B cell (primary cell): ENCODE measurements around the gene PCDHA9. TPM values are rescaled to one million over a fixed set of nuclear protein-coding genes. Genes with fewer than 3 reads are reported as not detected.

Source experiments
- ATAC-seq: fragments of 200-7000 bp; cut with Tn5 transposase; one replicate; pipeline ENCODE4 v1.10.0; 2021; ENCODE audit warnings: low read depth, mild to moderate bottlenecking, moderate number of reproducible peaks, moderate library complexity
- CTCF ChIA-PET: fragments of 350-600 bp; sonication (Branson Sonifier 250); formaldehyde crosslinking; loops from one replicate; lab custom pipeline; 2021; ENCODE audit warnings: antibody characterized with exemption, inconsistent platforms; lab: Charles Lee
- POLR2A ChIA-PET: fragments of 350-600 bp; sonication (Branson Sonifier 250); formaldehyde crosslinking; loops from one replicate; lab custom pipeline; 2021; ENCODE audit warnings: antibody characterized with exemption; lab: Charles Lee
- DNase-seq: peaks from one replicate; pipeline ENCODE4 v3.0.0; 2013
- H2AFZ ChIP-seq: 2 replicates; pipeline ENCODE4 v1.6.1; 2012; ENCODE audit warnings: mild to moderate bottlenecking, low read depth, low read length; ENCODE audit not compliant: insufficient read depth, poor library complexity, severe bottlenecking
- H3K27ac ChIP-seq, 2 donors: 1 replicate in 1 of 2; 2 replicates in 1 of 2; pipeline ENCODE4 v1.5.1; 2012 to 2013; ENCODE audit warnings: low read length in 2 of 2, mild to moderate bottlenecking in 2 of 2, moderate library complexity in 1 of 2
- H3K27me3 ChIP-seq, 4 experiments: fragments of 200-600 bp in 1 of 4; sonication (generic) in 1 of 4; replicated peaks in 1 of 4; 1 replicate in 2 of 4; 2 replicates in 2 of 4; pipeline versions ENCODE4 v1.6.1 to v1.7.0; 2013 to 2016; ENCODE audit warnings: low read length in 3 of 4, mild to moderate bottlenecking in 2 of 4, mixed read lengths in 1 of 4, moderate library complexity in 1 of 4; ENCODE audit not compliant: insufficient read depth in 4 of 4, control insufficient read depth in 3 of 4; ENCODE audit errors: control extremely low read depth in 1 of 4
- H3K36me3 ChIP-seq, 2 experiments: replicated peaks in 1 of 2; 1 replicate in 1 of 2; 2 replicates in 1 of 2; pipeline versions ENCODE4 v1.6.1 to v1.7.1; 2013; ENCODE audit warnings: low read length in 1 of 2; ENCODE audit not compliant: insufficient read depth in 2 of 2, control insufficient read depth in 1 of 2; ENCODE audit errors: control extremely low read depth in 1 of 2, extremely low read depth in 1 of 2
- H3K4me1 ChIP-seq, 2 donors: fragments of 200-600 bp in 1 of 2; sonication (generic) in 1 of 2; 1 replicate in 1 of 2; 2 replicates in 1 of 2; pipeline versions ENCODE4 v1.5.1 to v1.6.1; 2013 to 2017; ENCODE audit warnings: low read length in 2 of 2; ENCODE audit not compliant: control insufficient read depth in 2 of 2, insufficient read depth in 2 of 2
- H3K4me2 ChIP-seq: replicated peaks from 2 replicates; pipeline ENCODE3; 2012; ENCODE audit warnings: mild to moderate bottlenecking, low read depth, low read length; ENCODE audit not compliant: poor library complexity, severe bottlenecking
- H3K4me3 ChIP-seq, 5 experiments: fragments of 200-600 bp in 1 of 5; sonication (generic) in 1 of 5; 1 replicate in 3 of 5; 2 replicates in 2 of 5; pipeline versions ENCODE4 v1.5.1 to v1.7.0; 2011 to 2016; ENCODE audit warnings: low read length in 4 of 5, mild to moderate bottlenecking in 4 of 5, low read depth in 2 of 5, control low read depth in 1 of 5, moderate library complexity in 1 of 5; ENCODE audit not compliant: insufficient read depth in 1 of 5; ENCODE audit errors: control extremely low read depth in 1 of 5, extremely low read depth in 1 of 5
- H3K79me2 ChIP-seq: fragments of 200-600 bp; sonication (generic); one replicate; pipeline ENCODE4 v1.6.0; 2016; ENCODE audit warnings: low read length; ENCODE audit not compliant: control insufficient read depth, insufficient read depth
- H3K9ac ChIP-seq: fragments of 200-600 bp; sonication (generic); 2 replicates; pipeline ENCODE4 v1.6.1; 2017; ENCODE audit warnings: mild to moderate bottlenecking, low read length, moderate library complexity
- H3K9me3 ChIP-seq, 3 donors: one replicate each; pipeline versions ENCODE4 v1.6.1 to v1.7.1; 2013; ENCODE audit warnings: low read length in 2 of 3; ENCODE audit not compliant: control insufficient read depth in 2 of 3, insufficient read depth in 1 of 3; ENCODE audit errors: control extremely low read depth in 1 of 3
- H4K20me1 ChIP-seq: 2 replicates; pipeline ENCODE4 v1.6.0; 2012; ENCODE audit warnings: mild to moderate bottlenecking, low read length; ENCODE audit not compliant: insufficient read depth, control insufficient read depth, poor library complexity, severe bottlenecking
- H3K27ac Mint-ChIP-seq: one replicate; pipeline ENCODE4 v1.8.0; 2021; ENCODE audit warnings: mixed read lengths
- H3K27me3 Mint-ChIP-seq: one replicate; pipeline ENCODE4 v1.8.0; 2021; ENCODE audit warnings: mixed read lengths
- H3K4me1 Mint-ChIP-seq: one replicate; pipeline ENCODE4 v1.8.0; 2021; ENCODE audit warnings: mixed read lengths
- H3K4me3 Mint-ChIP-seq: one replicate; pipeline ENCODE4 v1.8.0; 2021; ENCODE audit warnings: mixed read lengths
- H3K9me3 Mint-ChIP-seq: one replicate; pipeline ENCODE4 v1.8.0; 2022; ENCODE audit warnings: mixed read lengths; ENCODE audit not compliant: insufficient read depth
- EZH2 ChIP-seq: IDR thresholded peaks from 2 replicates; pipeline ENCODE4 v1.6.1; 2012; ENCODE audit warnings: borderline replicate concordance, low read depth, mild to moderate bottlenecking, moderate library complexity, low read length; ENCODE audit not compliant: insufficient read depth, poor library complexity, severe bottlenecking
- WGBS: methylation state at CpG from one replicate; pipeline ENCODE4 v1.1.5; 2013; ENCODE audit warnings: missing lambda C conversion rate; ENCODE audit not compliant: insufficient coverage; 5-methylcytosine and 5-hydroxymethylcytosine counted together
- intact Hi-C: fragments of 100-400 bp; cut with micrococcal nuclease; formaldehyde crosslinking; loops from one replicate; pipeline ENCODE4 v1.10.0; 2022
- polyA plus RNA-seq: library from polyadenylated mRNA; depleted of rRNA; stranded (reverse); fragments of >200 nt; gene quantifications from 2 replicates; pipeline ENCODE4 v1.2.3, GENCODE V29; 2012
- total RNA-seq, 2 donors: library from RNA; stranded (reverse); fragments of 120-200 nt in 1 of 2; gene quantifications; 1 replicate in 1 of 2; 2 replicates in 1 of 2; pipeline versions ENCODE4 v1.2.3 to v1.2.4, GENCODE V29; 2013 to 2022
- TF ChIP-seq, protein P1 (sequence below): fragments of 200-600 bp; IDR thresholded peaks from one replicate; pipeline ENCODE4 v1.8.0; 2022; ENCODE audit warnings: antibody characterized with exemption, mild to moderate bottlenecking

The PCDHA9 gene
- total and polyA plus RNA-seq, 2 donors (not counting 1 experiment from before 2014, with no cell fraction given): not detected

DNA sequence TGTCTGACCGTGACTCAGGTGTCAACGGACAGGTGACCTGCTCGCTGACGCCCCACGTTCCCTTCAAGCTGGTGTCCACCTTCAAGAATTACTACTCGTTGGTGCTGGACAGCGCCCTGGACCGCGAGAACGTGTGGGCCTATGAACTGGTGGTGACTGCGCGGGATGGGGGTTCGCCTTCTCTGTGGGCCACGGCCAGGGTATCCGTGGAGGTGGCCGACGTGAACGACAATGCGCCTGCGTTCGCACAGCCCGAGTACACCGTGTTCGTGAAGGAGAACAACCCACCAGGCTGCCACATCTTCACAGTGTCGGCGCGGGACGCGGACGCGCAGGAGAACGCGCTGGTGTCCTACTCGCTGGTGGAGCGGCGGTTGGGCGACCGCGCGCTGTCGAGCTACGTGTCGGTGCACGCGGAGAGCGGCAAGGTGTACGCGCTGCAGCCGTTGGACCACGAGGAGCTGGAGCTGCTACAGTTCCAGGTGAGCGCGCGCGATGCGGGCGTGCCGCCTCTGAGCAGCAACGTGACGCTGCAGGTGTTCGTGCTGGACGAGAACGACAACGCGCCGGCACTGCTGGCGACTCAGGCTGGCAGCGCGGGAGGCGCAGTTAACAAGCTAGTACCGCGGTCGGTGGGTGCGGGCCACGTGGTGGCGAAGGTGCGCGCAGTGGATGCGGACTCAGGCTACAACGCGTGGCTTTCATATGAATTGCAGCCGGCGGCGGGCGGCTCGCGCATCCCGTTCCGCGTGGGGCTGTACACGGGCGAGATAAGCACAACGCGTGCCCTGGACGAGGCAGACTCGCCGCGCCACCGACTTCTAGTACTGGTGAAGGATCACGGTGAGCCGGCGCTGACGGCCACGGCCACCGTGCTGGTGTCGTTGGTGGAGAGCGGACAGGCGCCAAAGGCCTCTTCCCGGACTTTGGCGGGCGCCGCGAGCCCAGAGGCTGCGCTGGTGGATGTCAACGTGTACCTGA, 22.3 kb downstream of the PCDHA9 start:
- Histone ChIP-seq H3K9ac (no peak overlapping the region), H3K36me3 (no peaks in the 10 kb centered on the region), H2AFZ (no peak overlapping the region), H3K9me3 (peaks cover 4 to 29% (median 9%) of the 10 kb centered on the region in 3 donors), H3K4me2 (no peak overlapping the region), H3K4me1 (no peaks in the 10 kb centered on the region), H3K4me3 (no peak overlapping the region), H3K79me2 (no peaks in the 10 kb centered on the region), H4K20me1 (no peaks in the 10 kb centered on the region), H3K27me3 (peaks cover 0 to 12% (median 7%) of the 10 kb centered on the region in 4 experiments), H3K27ac (no peak overlapping the region)
- DNase-seq (no peak), ATAC-seq (no peak)
- CTCF ChIA-PET: no interaction called here
- POLR2A ChIA-PET: no interaction called here
- Mint-ChIP-seq H3K9me3 (no peaks in the 10 kb centered on the region), H3K4me1 (no peaks in the 10 kb centered on the region), H3K27me3 (peaks cover 9% of the 10 kb centered on the region), H3K4me3 (no peak overlapping the region), H3K27ac (no peak overlapping the region)
- intact Hi-C loops: no loop called here
- TF ChIP-seq EZH2: no peak
- TF ChIP-seq, protein P1, sequence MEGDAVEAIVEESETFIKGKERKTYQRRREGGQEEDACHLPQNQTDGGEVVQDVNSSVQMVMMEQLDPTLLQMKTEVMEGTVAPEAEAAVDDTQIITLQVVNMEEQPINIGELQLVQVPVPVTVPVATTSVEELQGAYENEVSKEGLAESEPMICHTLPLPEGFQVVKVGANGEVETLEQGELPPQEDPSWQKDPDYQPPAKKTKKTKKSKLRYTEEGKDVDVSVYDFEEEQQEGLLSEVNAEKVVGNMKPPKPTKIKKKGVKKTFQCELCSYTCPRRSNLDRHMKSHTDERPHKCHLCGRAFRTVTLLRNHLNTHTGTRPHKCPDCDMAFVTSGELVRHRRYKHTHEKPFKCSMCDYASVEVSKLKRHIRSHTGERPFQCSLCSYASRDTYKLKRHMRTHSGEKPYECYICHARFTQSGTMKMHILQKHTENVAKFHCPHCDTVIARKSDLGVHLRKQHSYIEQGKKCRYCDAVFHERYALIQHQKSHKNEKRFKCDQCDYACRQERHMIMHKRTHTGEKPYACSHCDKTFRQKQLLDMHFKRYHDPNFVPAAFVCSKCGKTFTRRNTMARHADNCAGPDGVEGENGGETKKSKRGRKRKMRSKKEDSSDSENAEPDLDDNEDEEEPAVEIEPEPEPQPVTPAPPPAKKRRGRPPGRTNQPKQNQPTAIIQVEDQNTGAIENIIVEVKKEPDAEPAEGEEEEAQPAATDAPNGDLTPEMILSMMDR: no peak
- 63% methylated on average over 114 of the region's 114 CpGs for WGBS
